Measurements from ENCODE around the gene BCAR3.

Gene BCAR3

DNA sequence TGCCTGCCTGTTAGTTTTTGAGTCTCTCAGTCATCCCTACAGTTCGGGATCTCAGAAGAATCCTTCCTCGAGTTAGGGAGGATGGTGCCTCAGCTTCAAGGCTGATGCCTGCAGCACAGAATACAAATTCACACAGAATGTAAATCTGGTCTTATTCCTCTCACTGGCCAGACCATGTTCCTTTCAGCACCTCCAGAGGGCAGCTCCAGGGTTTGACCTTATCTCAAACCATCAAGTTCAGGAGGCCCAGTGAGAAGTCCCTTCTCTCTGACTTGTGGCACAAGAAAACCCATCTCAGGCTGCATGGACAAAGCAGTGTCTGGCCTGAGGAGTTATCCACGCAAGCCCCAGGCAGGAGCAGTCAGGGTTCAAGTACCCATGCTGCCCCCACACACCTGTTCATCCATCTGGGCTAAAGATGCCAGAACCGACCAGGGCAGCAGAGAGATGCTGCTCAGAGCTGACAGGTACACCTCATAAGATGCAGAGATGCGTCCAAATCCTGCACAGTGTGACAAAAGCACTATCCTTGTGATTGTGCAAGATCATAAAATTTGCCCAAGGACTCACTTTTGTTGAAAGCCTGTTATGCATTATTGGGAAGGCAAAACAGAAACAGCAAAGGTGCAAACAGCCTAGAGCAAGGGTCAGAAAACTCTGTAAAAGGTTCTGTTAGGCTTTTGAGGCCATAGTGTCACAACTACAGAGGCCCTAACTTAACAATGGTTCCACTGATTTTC, 49.8 kb downstream of the BCAR3 start:
- Histone ChIP-seq H3K36me3 (no peaks in the 10 kb centered on the region), H3K27ac (no peak overlapping the region), H3K27me3 (no peaks in the 10 kb centered on the region), H3K4me1 (ENCODE audit: control insufficient read depth in 1 of 2, insufficient read depth in 1 of 2, low read depth in 1 of 2, low read length in 1 of 2) (no peaks in the 10 kb centered on the region), H3K9me3 (no peaks in the 10 kb centered on the region), H3K4me3 (ENCODE audit: low read depth in 1 of 2, low read length in 1 of 2) (no peak overlapping the region)
- TF ChIP-seq CTCF (IDR thresholded peaks at IDR 0.05), result no peak

DNA sequence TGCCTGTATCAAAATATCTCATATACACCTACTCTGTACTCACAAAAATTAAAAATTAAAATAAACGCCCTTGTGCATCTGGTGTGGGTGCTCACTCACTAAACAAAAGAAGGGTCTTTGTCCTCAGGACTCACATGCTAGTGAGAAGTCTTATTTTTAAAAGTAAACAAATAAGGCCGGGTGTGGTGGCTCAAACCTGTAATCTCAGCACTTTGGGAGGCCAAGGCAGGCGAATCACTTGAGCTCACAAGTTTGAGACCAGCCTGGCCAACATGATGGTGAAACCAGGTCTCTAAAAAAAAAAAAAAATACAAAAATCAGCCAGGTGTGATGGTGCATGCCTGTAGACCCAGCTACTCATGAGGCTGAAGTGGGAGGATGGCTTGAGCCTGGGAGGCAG, 51.5 kb downstream of the BCAR3 start:
- no peaks in the 10 kb centered on the region for H3K4me1 ChIP-seq (ENCODE audit: control insufficient read depth in 1 of 2, insufficient read depth in 1 of 2, low read depth in 1 of 2, low read length in 1 of 2)
- H3K36me3 ChIP-seq, result no peaks in the 10 kb centered on the region
- no peak overlapping the region for H3K27ac ChIP-seq
- H3K4me3 ChIP-seq (ENCODE audit: low read depth in 1 of 2, low read length in 1 of 2), result no peak overlapping the region
- H3K9me3 ChIP-seq, result no peaks in the 10 kb centered on the region
- no peaks in the 10 kb centered on the region for H3K27me3 ChIP-seq
- no peak for TF ChIP-seq CTCF (IDR thresholded peaks at IDR 0.05)

- H3K4me3 ChIP-seq (ENCODE audit: low read depth in 1 of 2, low read length in 1 of 2), result no peak overlapping the region
- no peak for TF ChIP-seq CTCF (IDR thresholded peaks at IDR 0.05)
- H3K36me3 ChIP-seq, result no peaks in the 10 kb centered on the region
- no peaks in the 10 kb centered on the region for H3K9me3 ChIP-seq
- H3K27me3 ChIP-seq, result no peaks in the 10 kb centered on the region
- no peaks in the 10 kb centered on the region for H3K4me1 ChIP-seq (ENCODE audit: control insufficient read depth in 1 of 2, insufficient read depth in 1 of 2, low read depth in 1 of 2, low read length in 1 of 2)
- H3K27ac ChIP-seq, result no peak overlapping the region
Observed at GRCh38 chr1:93629101-93630059, 52.3 kb downstream of the BCAR3 start.

DNA sequence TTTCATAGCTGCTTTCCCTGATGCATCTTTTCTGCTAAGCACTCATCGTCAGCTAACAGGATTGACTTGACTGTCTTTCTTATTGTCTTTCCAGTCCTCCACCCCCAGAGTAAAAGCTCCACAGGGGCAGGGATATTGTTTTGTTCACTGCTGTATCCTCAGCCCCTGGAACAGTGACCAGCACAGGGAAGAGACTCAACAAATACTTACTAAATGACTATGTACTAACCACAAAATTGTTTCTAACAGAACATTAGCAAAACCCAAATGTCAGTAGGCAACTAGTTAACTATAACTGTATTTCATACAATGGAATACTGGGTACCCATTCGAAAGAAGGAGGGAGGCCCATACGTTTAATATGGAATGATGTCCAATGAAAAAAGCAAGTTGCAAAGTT, 53.0 kb downstream of the BCAR3 start:
- Histone ChIP-seq H3K4me1 (ENCODE audit: control insufficient read depth in 1 of 2, insufficient read depth in 1 of 2, low read depth in 1 of 2, low read length in 1 of 2) (no peaks in the 10 kb centered on the region), H3K4me3 (ENCODE audit: low read depth in 1 of 2, low read length in 1 of 2) (no peak overlapping the region), H3K27me3 (no peaks in the 10 kb centered on the region), H3K9me3 (no peaks in the 10 kb centered on the region), H3K27ac (no peak overlapping the region), H3K36me3 (no peaks in the 10 kb centered on the region)
- TF ChIP-seq CTCF (IDR thresholded peaks at IDR 0.05), result no peak

- no peak overlapping the region for H3K4me3 ChIP-seq (ENCODE audit: low read depth in 1 of 2, low read length in 1 of 2)
Observed at GRCh38 chr1:93625582-93626327, 55.9 kb downstream of the BCAR3 start.

More at GRCh38 chr1:93625582-93626327, 55.9 kb downstream of the BCAR3 start:
- Histone ChIP-seq H3K4me1 (ENCODE audit: control insufficient read depth in 1 of 2, insufficient read depth in 1 of 2, low read depth in 1 of 2, low read length in 1 of 2) (no peaks in the 10 kb centered on the region), H3K9me3 (no peaks in the 10 kb centered on the region), H3K27ac (no peak overlapping the region), H3K27me3 (no peaks in the 10 kb centered on the region), H3K36me3 (no peaks in the 10 kb centered on the region)
- no peak for TF ChIP-seq CTCF (IDR thresholded peaks at IDR 0.05)

Data from neutrophil (primary cell).